KMS-11 (cell line): ENCODE results near the gene KMT2E.
A peak's percentile ranks its signal among the peaks of the same experiment; 100 is the strongest.

Experiments used
- H2AFZ ChIP-seq: fragments of 200-600 bp; sonication (generic); 2 replicates; pipeline ENCODE4 v1.6.1; 2016; ENCODE audit warnings: antibody characterized with exemption, mixed run types, low read depth
- H3K27ac ChIP-seq: fragments of 200-600 bp; sonication (generic); 2 replicates; pipeline ENCODE4 v1.6.1; 2016; ENCODE audit warnings: mild to moderate bottlenecking, mixed run types
- H3K27me3 ChIP-seq: fragments of 200-600 bp; sonication (generic); 2 replicates; pipeline ENCODE4 v1.6.1; 2017; ENCODE audit warnings: mild to moderate bottlenecking, low read depth, mixed run types, moderate library complexity; ENCODE audit not compliant: insufficient read depth
- H3K36me3 ChIP-seq: fragments of 200-600 bp; sonication (generic); 2 replicates; pipeline ENCODE4 v1.6.1; 2017; ENCODE audit warnings: mild to moderate bottlenecking, mixed run types; ENCODE audit not compliant: insufficient read depth
- H3K4me1 ChIP-seq: fragments of 200-600 bp; sonication (generic); 2 replicates; pipeline ENCODE4 v1.6.1; 2016; ENCODE audit warnings: mild to moderate bottlenecking, low read depth, mixed run types; ENCODE audit not compliant: poor library complexity, severe bottlenecking
- H3K4me2 ChIP-seq: fragments of 200-600 bp; sonication (generic); 2 replicates; pipeline ENCODE4 v1.7.0; 2016; ENCODE audit warnings: mild to moderate bottlenecking, mixed run types
- H3K4me3 ChIP-seq: fragments of 200-600 bp; sonication (generic); IDR thresholded peaks from 2 replicates; pipeline ENCODE4 v1.6.1; 2017; ENCODE audit warnings: low read depth, low read length, mixed read lengths; ENCODE audit not compliant: insufficient read depth
- H3K79me2 ChIP-seq: fragments of 200-600 bp; sonication (generic); 2 replicates; pipeline ENCODE4 v1.6.1; 2016; ENCODE audit warnings: low read depth, mixed run types; ENCODE audit not compliant: insufficient read depth
- H3K9ac ChIP-seq: fragments of 200-600 bp; sonication (generic); 2 replicates; pipeline ENCODE4 v1.6.1; 2016; ENCODE audit warnings: mild to moderate bottlenecking, mixed run types
- H4K20me1 ChIP-seq: fragments of 200-600 bp; sonication (generic); 2 replicates; pipeline ENCODE4 v1.6.1; 2016; ENCODE audit warnings: mild to moderate bottlenecking, mixed run types; ENCODE audit not compliant: insufficient read depth
- CTCF ChIP-seq: fragments of 200-600 bp; sonication (generic); conservative IDR thresholded peaks from 2 replicates; pipeline ENCODE4 v1.6.1; 2017; ENCODE audit warnings: low read depth, mild to moderate bottlenecking, antibody characterized with exemption, low read length, moderate library complexity, mixed read lengths

The KMT2E gene

GRCh38 chr7:105035349-105035748 is 21.3 kb downstream of the KMT2E start:
- Histone ChIP-seq H3K36me3 (no peaks in the 10 kb centered on the region; the same call in 1 of the 2 replicates), H4K20me1 (peaks cover 73% of the 10 kb centered on the region), H3K4me1 (peaks cover 81% of the 10 kb centered on the region), H3K27ac (no peak overlapping the region), H2AFZ (no peak overlapping the region), H3K4me3 (no peak overlapping the region), H3K27me3 (no peaks in the 10 kb centered on the region), H3K79me2 (peaks cover 98% of the 10 kb centered on the region), H3K4me2 (no peak overlapping the region), H3K9ac (no peak overlapping the region)
- TF ChIP-seq CTCF = no peak

GRCh38 chr7:105036217-105037168 is 22.5 kb downstream of the KMT2E start:
- peaks cover 68% of the 10 kb centered on the region for H4K20me1 ChIP-seq
- no peak for TF ChIP-seq CTCF
- no peaks in the 10 kb centered on the region; the same call in 1 of the 2 replicates for H3K36me3 ChIP-seq
- H3K79me2 ChIP-seq = peaks cover 98% of the 10 kb centered on the region
- peak overlapping the region; percentile 21; the same call in 1 of the 2 replicates for H3K4me2 ChIP-seq
- H3K4me1 ChIP-seq = peaks cover 93% of the 10 kb centered on the region
- no peaks in the 10 kb centered on the region for H3K27me3 ChIP-seq
- H2AFZ ChIP-seq = no peak overlapping the region
- H3K27ac ChIP-seq = peak overlapping the region; percentile 21; the same call in 1 of the 2 replicates
- no peak overlapping the region for H3K4me3 ChIP-seq
- H3K9ac ChIP-seq = no peak overlapping the region

- H3K79me2 ChIP-seq = peaks cover 98% of the 10 kb centered on the region
- H4K20me1 ChIP-seq = peaks cover 76% of the 10 kb centered on the region
- no peaks in the 10 kb centered on the region for H3K27me3 ChIP-seq
- H2AFZ ChIP-seq = no peak overlapping the region
- no peak overlapping the region for H3K27ac ChIP-seq
- H3K4me3 ChIP-seq = no peak overlapping the region
- no peak overlapping the region for H3K4me2 ChIP-seq
- no peak overlapping the region for H3K9ac ChIP-seq
- peaks cover 98% of the 10 kb centered on the region for H3K4me1 ChIP-seq
- H3K36me3 ChIP-seq = peaks cover under 1% of the 10 kb centered on the region
- TF ChIP-seq CTCF = no peak
These were observed 23.3 kb downstream of the KMT2E start for GRCh38 chr7:105037319-105037718.

GRCh38 chr7:105044449-105045070 is 30.6 kb downstream of the KMT2E start:
- H3K27ac ChIP-seq = no peak overlapping the region
- peaks cover 35% of the 10 kb centered on the region for H4K20me1 ChIP-seq
- no peaks in the 10 kb centered on the region for H3K27me3 ChIP-seq

More at GRCh38 chr7:105044449-105045070, 30.6 kb downstream of the KMT2E start:
- Histone ChIP-seq H2AFZ (no peak overlapping the region), H3K4me3 (no peak overlapping the region), H3K79me2 (peaks cover 98% of the 10 kb centered on the region), H3K9ac (no peak overlapping the region), H3K4me2 (no peak overlapping the region; the same call in 1 of the 2 replicates), H3K36me3 (peaks cover 26% of the 10 kb centered on the region; the same call in 1 of the 2 replicates), H3K4me1 (peaks cover 52% of the 10 kb centered on the region)
- TF ChIP-seq CTCF = no peak
